ENCODE measurements around the gene ATL3.

GRCh38 chr11:63719987-63720386, 48.8 kb upstream of the ATL3 start:
- TF ChIP-seq CTCF (IDR thresholded peaks at IDR 0.05) (no peak), POLR2AphosphoS5 (IDR thresholded peaks at IDR 0.05; ENCODE audit: low read depth, low read length) (no peak), TCF7L2 (IDR thresholded peaks at IDR 0.05; ENCODE audit: low read depth, low read length) (no peak)
- TF ChIP-seq, protein P1, sequence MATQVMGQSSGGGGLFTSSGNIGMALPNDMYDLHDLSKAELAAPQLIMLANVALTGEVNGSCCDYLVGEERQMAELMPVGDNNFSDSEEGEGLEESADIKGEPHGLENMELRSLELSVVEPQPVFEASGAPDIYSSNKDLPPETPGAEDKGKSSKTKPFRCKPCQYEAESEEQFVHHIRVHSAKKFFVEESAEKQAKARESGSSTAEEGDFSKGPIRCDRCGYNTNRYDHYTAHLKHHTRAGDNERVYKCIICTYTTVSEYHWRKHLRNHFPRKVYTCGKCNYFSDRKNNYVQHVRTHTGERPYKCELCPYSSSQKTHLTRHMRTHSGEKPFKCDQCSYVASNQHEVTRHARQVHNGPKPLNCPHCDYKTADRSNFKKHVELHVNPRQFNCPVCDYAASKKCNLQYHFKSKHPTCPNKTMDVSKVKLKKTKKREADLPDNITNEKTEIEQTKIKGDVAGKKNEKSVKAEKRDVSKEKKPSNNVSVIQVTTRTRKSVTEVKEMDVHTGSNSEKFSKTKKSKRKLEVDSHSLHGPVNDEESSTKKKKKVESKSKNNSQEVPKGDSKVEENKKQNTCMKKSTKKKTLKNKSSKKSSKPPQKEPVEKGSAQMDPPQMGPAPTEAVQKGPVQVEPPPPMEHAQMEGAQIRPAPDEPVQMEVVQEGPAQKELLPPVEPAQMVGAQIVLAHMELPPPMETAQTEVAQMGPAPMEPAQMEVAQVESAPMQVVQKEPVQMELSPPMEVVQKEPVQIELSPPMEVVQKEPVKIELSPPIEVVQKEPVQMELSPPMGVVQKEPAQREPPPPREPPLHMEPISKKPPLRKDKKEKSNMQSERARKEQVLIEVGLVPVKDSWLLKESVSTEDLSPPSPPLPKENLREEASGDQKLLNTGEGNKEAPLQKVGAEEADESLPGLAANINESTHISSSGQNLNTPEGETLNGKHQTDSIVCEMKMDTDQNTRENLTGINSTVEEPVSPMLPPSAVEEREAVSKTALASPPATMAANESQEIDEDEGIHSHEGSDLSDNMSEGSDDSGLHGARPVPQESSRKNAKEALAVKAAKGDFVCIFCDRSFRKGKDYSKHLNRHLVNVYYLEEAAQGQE (IDR thresholded peaks at IDR 0.05; ENCODE audit: insufficient read depth in 1 of 2, low read depth in 2 of 2, low read length in 1 of 2): no peak
